Fibroblast of skin of abdomen (primary cell): ENCODE results near the gene LGALS3.
A peak's percentile ranks its signal among the peaks of the same experiment; 100 is the strongest.

Experiments used
- DNase-seq: peaks from one replicate; pipeline ENCODE4 v3.0.0-alpha.2; 2013

The LGALS3 gene

GRCh38 chr14:55131370-55132137, 2.5 kb downstream of the LGALS3 start:
- DNase-seq: no peak

- DNase-seq: peak; percentile 32
Measured at GRCh38 chr14:55133416-55133815, 4.4 kb downstream of the LGALS3 start.

GRCh38 chr14:55136241-55136640, 7.2 kb downstream of the LGALS3 start:
- DNase-seq: peak; percentile 61

GRCh38 chr14:55136885-55137786, 8.1 kb downstream of the LGALS3 start:
- DNase-seq: peak; percentile 72

GRCh38 chr14:55138091-55138490, 9.0 kb downstream of the LGALS3 start:
- DNase-seq: no peak

GRCh38 chr14:55139141-55139540, 10.1 kb downstream of the LGALS3 start:
- DNase-seq: no peak

- no peak for DNase-seq
Measured at GRCh38 chr14:55139696-55140509, 10.9 kb downstream of the LGALS3 start.

GRCh38 chr14:55141825-55142224, 12.8 kb downstream of the LGALS3 start:
- no peak for DNase-seq

GRCh38 chr14:55142466-55142865, 13.4 kb downstream of the LGALS3 start:
- no peak for DNase-seq

GRCh38 chr14:55146425-55146824, 17.4 kb downstream of the LGALS3 start:
- no peak for DNase-seq

GRCh38 chr14:55151601-55152000, 22.5 kb downstream of the LGALS3 start:
- DNase-seq: no peak

- DNase-seq: no peak
Measured at GRCh38 chr14:55152052-55152753, 23.2 kb downstream of the LGALS3 start.

- no peak for DNase-seq
Measured at GRCh38 chr14:55153951-55154350, 24.9 kb downstream of the LGALS3 start.

GRCh38 chr14:55157080-55157479, 28.0 kb downstream of the LGALS3 start:
- DNase-seq: no peak

GRCh38 chr14:55158412-55158811, 29.4 kb downstream of the LGALS3 start:
- no peak for DNase-seq

- DNase-seq: peak; percentile 43
Measured at GRCh38 chr14:55160989-55161388, 31.9 kb downstream of the LGALS3 start.

- DNase-seq: no peak
Measured at GRCh38 chr14:55170526-55170925, 41.5 kb downstream of the LGALS3 start.

- DNase-seq: no peak
Measured at GRCh38 chr14:55180006-55180405, 51.0 kb downstream of the LGALS3 start.

GRCh38 chr14:55180434-55180833, 51.4 kb downstream of the LGALS3 start:
- DNase-seq: no peak

GRCh38 chr14:55188686-55189295, 59.7 kb downstream of the LGALS3 start:
- DNase-seq: no peak

GRCh38 chr14:55190906-55191202, 61.8 kb downstream of the LGALS3 start:
- no peak for DNase-seq
